K562 (cell line): ENCODE measurements around the gene TDRKH. TPM values are rescaled to one million over a fixed set of nuclear protein-coding genes. Genes with fewer than 3 reads are reported as not detected.

ENCODE experiments used
- CBX3 ChIP-seq, 2 experiments: IDR thresholded peaks; 1 replicate in 1 of 2; 2 replicates in 1 of 2; pipeline ENCODE4 v1.6.1; 2012; ENCODE audit warnings: inconsistent platforms in 2 of 2, low read length in 2 of 2, borderline replicate concordance in 1 of 2, control low read depth in 1 of 2
- ZBTB40 ChIP-seq, 2 experiments: fragments of 450-650 bp in 1 of 2; sonication (generic) in 1 of 2; formaldehyde crosslinking in 1 of 2; IDR thresholded peaks; 2 replicates each; pipeline versions ENCODE4 v1.7.1 to v1.9.0; 2016 to 2022; ENCODE audit warnings: inconsistent platforms in 1 of 2, mild to moderate bottlenecking in 1 of 2, missing genetic modification reagents in 1 of 2
- ZNF592 ChIP-seq: fragments of 450-650 bp; IDR thresholded peaks from 2 replicates; pipeline ENCODE4 v1.6.1; 2017; ENCODE audit warnings: antibody characterized with exemption, mild to moderate bottlenecking
- ZNF79 ChIP-seq: fragments of 250-450 bp; sonication (Bioruptor Pico); IDR thresholded peaks from 2 replicates; pipeline ENCODE4 v1.4.0; 2020; ENCODE audit warnings: low read depth, mild to moderate bottlenecking, moderate library complexity
- polyA plus RNA-seq, 8 experiments: library from polyadenylated mRNA; depleted of rRNA in 4 of 8; stranded (reverse) in 5 of 8; unstranded in 3 of 8; fragments of >200 nt; fragmentation: Nextera tagmentation in 2 of 8; fragmentation: Illumina TruSeq in 1 of 8; extraction: Ambion mirVana in 2 of 8; extraction: Trizol in 1 of 8; gene quantifications; 2 replicates each; pipeline versions ENCODE4 v1.2.1 to v1.2.3, GENCODE V29; 2011 to 2014; ENCODE audit warnings: inconsistent platforms in 1 of 8, missing spikeins in 1 of 8
- total RNA-seq, 7 experiments: library from RNA; depleted of rRNA in 6 of 7; stranded (reverse); fragments of >200 nt in 6 of 7; fragmentation: Illumina TruSeq in 2 of 7; extraction: Trizol in 2 of 7; gene quantifications; 2 replicates each; pipeline versions ENCODE4 v1.2.1 to v1.2.3, GENCODE V29; 2011 to 2021; ENCODE audit warnings: low replicate concordance in 1 of 7

The TDRKH gene
- total and polyA plus RNA-seq, 9 of the 15 experiments (the other 6 are each of a cell fraction or from before 2014, with no cell fraction given), result 4.3 to 21.3 (median 8.4) TPM

- no peak for TF ChIP-seq ZNF592
- TF ChIP-seq ZNF79 (CRISPR knock-in tag), result no peak
- no peak for TF ChIP-seq CBX3 (IDR thresholded peaks at IDR 0.05; ENCODE audit: borderline replicate concordance in 1 of 2, low read length in 2 of 2)
- TF ChIP-seq ZBTB40 (IDR thresholded peaks at IDR 0.05), result no peak
- no peak for TF ChIP-seq ZBTB40 (CRISPR knock-in tag; IDR thresholded peaks at IDR 0.05)
Observed at GRCh38 chr1:151779852-151780251, 10.4 kb downstream of the TDRKH start (continued).
